Measurements from ENCODE around the gene PRR7. TPM values are rescaled to one million over a fixed set of nuclear protein-coding genes. Genes with fewer than 3 reads are reported as not detected.

PRR7 gene
- total RNA-seq, 1 donor from 2014 or later: 2.1 TPM

DNA sequence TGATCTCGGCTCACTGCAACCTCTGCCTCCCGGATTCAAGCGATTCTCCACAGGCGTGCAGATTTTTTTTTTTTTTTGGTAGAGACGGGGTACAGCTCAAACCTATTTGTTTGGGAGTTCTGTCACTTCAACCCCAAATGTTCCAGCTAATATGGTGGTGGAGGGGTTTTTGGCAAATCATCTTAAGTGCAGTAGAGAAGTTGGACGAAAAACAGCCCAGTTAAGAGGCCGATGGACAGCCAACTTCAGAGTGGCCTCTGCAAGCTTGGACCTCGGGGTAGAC is 756 bp upstream of the PRR7 start:
- Histone ChIP-seq H3K36me3 (peaks cover 15% of the 10 kb centered on the region), H3K27me3 (ENCODE audit: low read depth) (peaks cover 46% of the 10 kb centered on the region)
- intact Hi-C loops (cut with micrococcal nuclease): no loop called here

DNA sequence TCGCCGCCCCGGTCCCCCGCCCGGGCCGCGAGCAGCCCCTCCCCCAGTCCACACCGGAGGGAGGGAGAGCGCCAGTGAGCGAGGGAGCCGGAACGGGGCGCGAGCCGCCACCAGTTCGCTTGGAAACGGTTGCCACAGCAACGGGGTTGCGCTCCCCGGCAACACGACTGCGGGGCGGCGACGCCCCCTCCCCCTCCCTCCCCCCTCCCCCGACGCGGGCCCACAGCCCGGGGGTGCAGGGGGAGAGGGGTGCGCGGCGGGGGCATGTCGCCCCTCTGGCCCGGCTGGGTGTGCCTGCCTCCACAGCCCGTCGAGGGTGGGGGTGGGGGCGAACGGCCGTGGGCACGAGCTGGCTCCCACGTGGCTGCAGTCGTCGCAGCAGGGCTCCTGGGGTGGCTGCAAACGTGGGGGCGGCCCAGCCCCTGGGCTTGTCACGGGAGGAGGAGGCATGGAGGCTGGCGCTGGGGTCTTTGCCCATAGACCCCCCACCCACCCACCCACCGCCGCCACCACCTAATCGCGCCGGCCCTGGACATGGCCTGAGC is 524 bp downstream of the PRR7 start:
- H3K4me1 ChIP-seq: peaks cover 31% of the 10 kb centered on the region
- intact Hi-C loops (cut with micrococcal nuclease): no loop called here
- no peaks in the 10 kb centered on the region for H3K9me3 ChIP-seq (replicated peaks)
- DNase-seq: no peak
- peaks cover 56% of the 10 kb centered on the region for H3K27me3 ChIP-seq (ENCODE audit: low read depth)
- H3K4me3 ChIP-seq: peak overlapping the region; percentile 74
- TF ChIP-seq, protein P1, sequence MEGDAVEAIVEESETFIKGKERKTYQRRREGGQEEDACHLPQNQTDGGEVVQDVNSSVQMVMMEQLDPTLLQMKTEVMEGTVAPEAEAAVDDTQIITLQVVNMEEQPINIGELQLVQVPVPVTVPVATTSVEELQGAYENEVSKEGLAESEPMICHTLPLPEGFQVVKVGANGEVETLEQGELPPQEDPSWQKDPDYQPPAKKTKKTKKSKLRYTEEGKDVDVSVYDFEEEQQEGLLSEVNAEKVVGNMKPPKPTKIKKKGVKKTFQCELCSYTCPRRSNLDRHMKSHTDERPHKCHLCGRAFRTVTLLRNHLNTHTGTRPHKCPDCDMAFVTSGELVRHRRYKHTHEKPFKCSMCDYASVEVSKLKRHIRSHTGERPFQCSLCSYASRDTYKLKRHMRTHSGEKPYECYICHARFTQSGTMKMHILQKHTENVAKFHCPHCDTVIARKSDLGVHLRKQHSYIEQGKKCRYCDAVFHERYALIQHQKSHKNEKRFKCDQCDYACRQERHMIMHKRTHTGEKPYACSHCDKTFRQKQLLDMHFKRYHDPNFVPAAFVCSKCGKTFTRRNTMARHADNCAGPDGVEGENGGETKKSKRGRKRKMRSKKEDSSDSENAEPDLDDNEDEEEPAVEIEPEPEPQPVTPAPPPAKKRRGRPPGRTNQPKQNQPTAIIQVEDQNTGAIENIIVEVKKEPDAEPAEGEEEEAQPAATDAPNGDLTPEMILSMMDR (IDR thresholded peaks at IDR 0.05; ENCODE audit: borderline replicate concordance): no peak
- peaks cover 3% of the 10 kb centered on the region for H3K36me3 ChIP-seq
- H3K27ac ChIP-seq (replicated peaks): no peak overlapping the region

More for the DNA sequence above, 756 bp upstream of the PRR7 start:
- Histone ChIP-seq H3K4me3 (peak overlapping the region; percentile 74), H3K4me1 (peaks cover 28% of the 10 kb centered on the region), H3K9me3 (replicated peaks) (no peaks in the 10 kb centered on the region), H3K27ac (replicated peaks) (no peak overlapping the region)
- DNase-seq: no peak
- TF ChIP-seq, protein P1 (IDR thresholded peaks at IDR 0.05; ENCODE audit: borderline replicate concordance): no peak

DNA sequence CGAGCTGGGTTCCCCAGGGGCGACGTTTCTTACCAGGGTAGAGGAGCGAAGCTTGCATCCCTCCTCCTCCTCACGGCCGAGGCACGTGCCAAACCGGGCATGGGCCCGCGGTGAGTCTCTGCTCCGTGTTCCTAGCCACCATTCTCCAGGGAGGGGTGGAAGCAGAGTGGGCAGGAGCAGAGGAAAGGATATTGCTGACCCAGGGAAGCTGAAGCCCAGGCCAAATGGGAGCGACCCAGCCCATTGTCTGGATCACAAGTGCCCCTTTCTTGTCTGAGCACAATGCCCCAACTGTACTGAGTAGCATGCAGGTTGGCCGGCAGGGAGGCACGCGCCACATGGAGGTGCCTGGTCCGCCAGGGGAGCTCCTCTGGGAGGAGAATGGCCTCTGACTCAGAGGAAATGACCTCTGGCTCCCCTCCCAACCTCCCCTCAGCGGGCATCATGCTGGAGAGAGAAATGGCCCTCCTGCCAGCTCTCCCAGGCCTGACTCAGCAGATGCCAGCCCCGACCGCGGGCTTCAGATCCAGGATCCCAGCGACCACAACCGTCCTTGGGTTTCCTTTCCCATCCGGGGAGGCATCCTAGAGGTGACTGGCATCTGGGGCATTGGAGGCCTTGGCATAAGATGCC is 1.1 kb downstream of the PRR7 start:
- intact Hi-C loops (cut with micrococcal nuclease): no loop called here
- Histone ChIP-seq H3K4me1 (peaks cover 31% of the 10 kb centered on the region), H3K36me3 (no peaks in the 10 kb centered on the region), H3K27ac (replicated peaks) (no peak overlapping the region), H3K9me3 (replicated peaks) (no peaks in the 10 kb centered on the region), H3K4me3 (peak overlapping the region; percentile 74), H3K27me3 (ENCODE audit: low read depth) (peaks cover 61% of the 10 kb centered on the region)
- no peak for DNase-seq
- TF ChIP-seq, protein P1 (IDR thresholded peaks at IDR 0.05; ENCODE audit: borderline replicate concordance): no peak

DNA sequence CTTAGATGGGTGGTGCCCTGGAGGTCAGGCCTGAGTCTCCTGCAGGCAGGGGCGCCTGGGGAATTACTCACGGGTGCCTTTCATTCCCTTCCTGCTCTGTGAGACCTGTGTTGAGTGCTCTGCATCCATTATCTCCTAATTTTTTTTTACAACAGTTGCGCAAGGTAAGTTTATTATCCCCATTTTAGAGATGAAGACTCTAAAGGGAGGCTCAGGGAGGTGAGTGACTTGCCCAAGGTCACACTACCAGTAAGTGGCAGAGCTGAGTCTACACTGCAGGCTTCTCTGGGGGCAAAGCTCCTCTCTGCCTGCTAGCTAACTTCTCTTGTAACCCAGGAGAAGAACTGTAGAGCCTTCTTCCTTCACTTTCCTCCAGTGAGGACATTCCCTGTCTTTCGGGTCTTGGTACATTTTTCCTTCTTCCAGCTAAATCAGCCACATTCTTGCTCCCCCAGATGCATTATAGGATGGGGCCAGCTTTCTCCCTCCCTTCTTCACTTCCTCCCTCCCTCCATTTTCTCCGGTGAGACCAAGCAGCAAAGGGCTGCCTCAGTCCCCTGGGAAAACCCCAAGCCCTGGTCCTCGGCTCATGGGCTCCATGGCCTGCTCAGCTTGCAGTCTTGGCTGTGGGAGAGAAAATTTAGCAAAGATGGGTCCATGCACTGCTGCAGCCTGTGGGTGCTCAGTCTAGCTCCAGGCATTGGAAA is 1.8 kb downstream of the PRR7 start:
- Histone ChIP-seq H3K36me3 (no peaks in the 10 kb centered on the region), H3K4me1 (peaks cover 31% of the 10 kb centered on the region), H3K27ac (replicated peaks) (no peak overlapping the region), H3K4me3 (no peak overlapping the region), H3K9me3 (replicated peaks) (no peaks in the 10 kb centered on the region), H3K27me3 (ENCODE audit: low read depth) (peaks cover 67% of the 10 kb centered on the region)
- TF ChIP-seq, protein P1 (IDR thresholded peaks at IDR 0.05; ENCODE audit: borderline replicate concordance): no peak
- intact Hi-C loops (cut with micrococcal nuclease): no loop called here
- DNase-seq: no peak

DNA sequence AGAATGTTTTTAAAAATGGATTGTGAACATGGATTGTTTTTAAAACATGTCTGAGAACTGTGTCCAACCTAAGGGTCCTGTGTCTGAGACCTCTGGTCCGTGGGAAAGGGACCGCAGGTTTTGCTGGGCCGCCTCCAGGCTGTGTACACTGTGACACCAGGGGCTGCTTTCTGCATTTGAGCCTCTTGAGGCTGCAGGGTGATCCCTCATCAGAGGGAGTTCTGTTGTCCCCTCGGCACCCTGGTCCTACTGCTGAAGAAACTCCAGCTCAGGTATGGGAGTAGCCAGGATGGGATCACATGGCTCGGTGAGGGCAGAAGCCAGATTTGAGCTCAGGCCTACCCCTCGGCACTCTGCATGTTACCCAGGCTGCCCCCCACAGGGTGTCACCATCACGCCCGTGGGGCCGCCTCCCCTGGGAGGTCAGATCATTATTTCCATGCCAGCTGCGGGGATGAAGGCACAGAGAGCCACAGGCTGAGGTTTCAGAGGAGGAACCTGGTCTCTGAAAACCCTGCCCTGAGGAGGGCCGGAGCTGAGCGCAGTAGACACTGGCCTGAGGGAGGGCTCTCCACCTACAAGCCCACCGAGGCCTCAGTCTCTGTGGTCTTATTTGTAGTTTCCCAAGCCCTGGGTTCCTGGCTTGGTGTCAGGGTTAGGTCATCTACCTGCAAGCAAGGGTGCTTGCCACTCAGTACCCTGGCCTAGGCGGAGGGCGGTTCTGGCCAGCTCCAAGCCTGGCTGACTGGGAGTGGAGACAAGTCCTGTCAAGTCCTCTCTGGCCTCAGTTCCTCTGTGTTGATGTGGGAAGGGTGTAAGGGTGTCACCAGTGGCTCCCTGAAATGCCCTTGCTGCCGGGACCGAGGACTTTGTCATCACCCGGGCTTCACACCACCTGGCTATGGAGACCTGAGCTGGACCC is 2.8 kb downstream of the PRR7 start:
- DNase-seq: no peak
- H3K27me3 ChIP-seq (ENCODE audit: low read depth): peaks cover 69% of the 10 kb centered on the region

More for the DNA sequence above, 2.8 kb downstream of the PRR7 start:
- no peaks in the 10 kb centered on the region for H3K9me3 ChIP-seq (replicated peaks)
- no peaks in the 10 kb centered on the region for H3K36me3 ChIP-seq
- peaks cover 39% of the 10 kb centered on the region for H3K4me1 ChIP-seq
- no peak overlapping the region for H3K4me3 ChIP-seq
- TF ChIP-seq, protein P1 (IDR thresholded peaks at IDR 0.05; ENCODE audit: borderline replicate concordance): no peak
- intact Hi-C loops (cut with micrococcal nuclease): loop anchor here (5.0 to 10.0 kb wide), 2 partner anchors 47 to 135 kb away; partner anchors contain the start of genes MXD3 and PFN3
- no peak overlapping the region for H3K27ac ChIP-seq (replicated peaks)
